ENCODE results near the gene RIT2.

Gene RIT2

GRCh38 chr18:43081396-43081795 lies 34.1 kb downstream of the RIT2 start:
- DNase-seq (ENCODE audit: low spot score), result no peak

DNA sequence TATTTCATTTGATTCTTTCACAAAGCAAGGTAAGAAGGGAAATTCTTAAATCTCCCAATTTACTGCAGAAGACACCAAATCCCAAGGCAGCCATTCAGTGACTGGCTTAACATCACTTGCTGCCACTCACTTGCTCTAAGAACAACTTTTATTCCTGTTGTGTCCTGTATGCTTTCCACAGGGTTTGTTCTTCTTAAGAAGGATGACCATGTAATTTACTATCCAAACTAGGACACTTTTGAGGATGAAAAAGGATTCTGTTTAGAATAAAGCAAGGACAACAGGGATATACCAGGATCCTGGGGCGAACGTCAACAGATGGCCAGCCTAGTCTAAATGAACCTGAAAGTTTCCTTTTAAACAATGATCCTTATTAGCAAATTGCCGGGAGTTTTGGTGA lies 34.8 kb downstream of the RIT2 start:
- no peak for DNase-seq (ENCODE audit: low spot score)

DNA sequence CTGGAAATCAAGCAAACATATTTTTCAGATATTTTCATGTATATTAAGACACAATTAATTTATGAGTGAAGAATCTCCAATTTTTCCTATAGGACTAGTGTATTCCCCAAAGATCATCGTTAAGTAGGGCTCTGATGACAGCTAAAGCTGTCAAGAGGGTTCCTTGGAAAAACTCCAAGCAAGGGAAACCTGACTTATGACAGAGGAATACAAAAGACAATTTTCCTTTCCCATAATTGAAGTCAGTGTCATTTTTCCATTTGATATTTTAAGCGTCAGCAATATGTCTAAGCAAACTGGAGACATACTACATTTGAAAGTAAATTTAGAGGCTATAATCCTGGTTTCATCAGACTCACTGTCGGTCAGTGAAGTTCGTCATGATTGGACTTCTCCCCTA lies 36.1 kb downstream of the RIT2 start:
- no peak for DNase-seq (ENCODE audit: low spot score)

DNA sequence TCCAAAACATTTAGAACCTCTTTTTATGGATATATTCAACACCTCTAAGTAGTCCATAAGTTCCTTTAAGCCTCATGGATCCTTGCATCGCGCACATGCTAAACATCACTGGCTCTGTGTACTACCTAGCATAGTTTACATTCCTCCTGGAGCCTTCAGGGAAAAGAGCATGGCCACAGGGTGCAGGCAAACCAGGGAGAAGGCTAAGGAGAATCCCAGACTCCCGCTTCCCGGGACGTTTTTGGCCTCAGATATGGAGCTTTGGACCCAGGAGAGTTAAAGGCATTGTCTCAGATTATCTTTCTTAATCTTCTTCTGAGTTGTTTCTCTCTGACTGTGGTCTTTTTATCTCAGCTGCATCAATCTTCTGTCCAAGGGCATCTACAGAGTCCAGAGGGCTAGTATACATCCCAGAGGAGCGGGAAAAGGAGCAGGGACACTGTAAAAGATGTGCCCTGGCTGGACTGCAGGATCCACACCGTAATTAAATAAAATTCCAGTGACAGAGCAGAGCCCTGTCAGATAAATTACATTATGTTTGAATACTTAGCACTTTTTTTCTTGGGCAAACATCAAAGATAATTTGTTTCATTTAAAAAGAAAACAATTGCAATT lies 36.9 kb downstream of the RIT2 start:
- DNase-seq (ENCODE audit: low spot score), result no peak

- no peak for DNase-seq (ENCODE audit: low spot score)
These were observed 37.8 kb downstream of the RIT2 start for GRCh38 chr18:43077510-43078308.

GRCh38 chr18:43073771-43074170 lies 41.7 kb downstream of the RIT2 start:
- DNase-seq (ENCODE audit: low spot score), result no peak

GRCh38 chr18:43068781-43069180 lies 46.7 kb downstream of the RIT2 start:
- no peak for DNase-seq (ENCODE audit: low spot score)

GRCh38 chr18:43067570-43067969 lies 47.9 kb downstream of the RIT2 start:
- no peak for DNase-seq (ENCODE audit: low spot score)

- no peak for DNase-seq (ENCODE audit: low spot score)
These were observed 53.7 kb downstream of the RIT2 start for GRCh38 chr18:43061816-43062215.

GRCh38 chr18:43061318-43061717 lies 54.2 kb downstream of the RIT2 start:
- DNase-seq (ENCODE audit: low spot score), result no peak

DNA sequence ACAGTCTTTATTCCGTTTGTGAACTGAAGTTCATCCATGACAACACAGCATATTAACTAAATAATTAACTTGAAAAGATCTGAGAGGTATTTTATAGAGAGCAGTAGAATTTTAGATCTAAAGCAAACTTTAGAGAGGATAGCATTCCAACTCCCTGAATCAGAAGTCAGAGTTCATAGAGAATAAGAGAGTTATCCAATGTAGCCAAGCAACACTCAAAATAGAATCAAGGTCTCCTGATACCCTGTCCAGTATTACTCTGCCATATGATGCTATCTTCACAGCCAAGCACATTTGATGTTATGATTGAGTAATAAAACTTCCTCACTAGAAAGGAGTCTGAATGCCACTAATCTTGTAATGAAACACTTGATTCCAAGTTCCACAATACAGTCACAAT lies 55.5 kb downstream of the RIT2 start:
- DNase-seq (ENCODE audit: low spot score), result no peak

DNA sequence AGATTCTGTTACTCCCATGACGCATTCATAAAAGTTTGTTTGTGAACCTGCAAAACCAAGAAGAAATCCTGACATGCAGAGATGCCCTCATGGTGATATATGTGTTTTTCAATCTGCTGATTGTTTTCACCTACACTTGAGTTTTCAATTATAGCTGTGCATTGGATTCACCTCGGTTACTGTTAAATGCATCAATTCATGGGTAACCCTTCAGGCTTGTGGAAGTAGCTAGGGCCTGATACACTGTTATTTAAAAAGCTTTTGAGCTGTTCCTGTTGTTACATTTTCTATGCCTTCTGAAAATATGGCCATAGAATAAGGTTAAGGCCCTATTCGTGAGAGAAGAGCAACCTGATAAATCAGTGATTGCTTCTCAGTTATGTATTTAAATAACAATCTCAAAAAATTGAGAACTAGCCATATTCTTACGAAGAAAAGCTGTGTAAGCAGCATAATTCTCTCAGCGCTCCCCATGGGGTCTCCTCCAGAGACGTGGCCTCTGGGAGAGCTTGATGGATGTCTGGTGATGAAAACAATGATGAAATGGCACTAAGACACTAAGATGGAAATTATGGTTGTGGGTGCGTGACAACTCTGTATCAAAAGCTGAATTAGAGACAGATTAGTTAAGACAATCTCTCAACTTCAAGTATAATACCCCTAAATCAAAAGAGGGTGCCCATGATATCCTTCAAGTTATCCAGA lies 60.5 kb downstream of the RIT2 start:
- DNase-seq (ENCODE audit: low spot score), result no peak

DNA sequence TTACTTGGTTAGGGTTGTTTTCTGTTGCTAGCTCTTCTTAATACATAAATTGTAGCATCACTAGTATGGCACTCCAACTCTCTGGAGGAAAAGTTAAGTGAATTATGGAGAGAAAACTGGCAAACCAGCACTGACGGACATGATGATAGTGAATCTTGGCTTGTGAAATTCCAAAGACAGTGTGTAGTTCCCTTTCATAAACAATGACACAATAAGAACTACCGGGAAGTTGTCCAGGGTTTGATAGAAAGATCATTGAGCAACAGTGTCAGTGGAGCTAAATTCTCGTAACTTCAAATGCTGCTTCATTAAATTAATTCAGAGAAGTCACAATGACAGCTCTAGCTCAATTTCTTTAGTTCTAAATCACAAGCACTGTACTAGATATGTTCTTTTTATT lies 66.5 kb downstream of the RIT2 start:
- DNase-seq (ENCODE audit: low spot score), result no peak

DNA sequence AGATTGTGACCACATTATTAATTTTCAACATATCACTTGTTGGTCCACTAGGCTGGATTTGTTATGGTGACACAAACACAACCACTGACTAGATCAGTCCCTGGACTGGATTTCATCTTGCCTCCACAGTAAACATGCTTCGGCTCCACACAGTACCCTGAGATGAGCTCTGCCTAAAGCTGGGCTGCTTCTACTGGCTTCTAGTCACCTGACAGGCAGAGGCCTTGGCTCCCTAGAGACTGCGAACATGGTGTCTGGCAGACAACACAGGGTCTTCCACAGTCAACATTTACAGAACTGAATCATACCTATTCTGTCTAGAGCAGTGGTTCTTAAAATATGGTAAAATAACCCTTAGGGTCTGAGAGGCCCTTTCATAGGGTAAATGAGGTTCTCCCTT lies 69.2 kb downstream of the RIT2 start:
- no peak for DNase-seq (ENCODE audit: low spot score)

DNA sequence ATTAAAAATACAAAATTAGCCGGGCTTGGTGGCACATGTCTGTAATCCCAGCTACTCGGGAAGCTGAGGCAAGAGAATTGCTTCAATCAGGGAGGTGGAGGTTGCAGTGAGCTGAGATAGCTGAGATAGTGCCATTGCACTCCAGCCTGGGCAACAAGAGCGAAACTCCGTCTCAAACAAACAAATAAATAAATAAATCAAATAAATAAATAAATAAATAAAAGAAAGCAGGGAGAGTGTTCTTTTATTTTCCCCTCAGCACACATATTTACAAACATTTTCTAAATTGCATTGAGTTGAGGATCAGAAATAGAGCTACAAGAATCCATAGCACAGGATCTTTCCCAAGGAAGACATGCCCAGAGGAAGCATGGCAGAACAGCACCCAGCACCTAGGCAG lies 71.9 kb downstream of the RIT2 start:
- DNase-seq (ENCODE audit: low spot score), result no peak

GRCh38 chr18:43040281-43040680 lies 75.2 kb downstream of the RIT2 start:
- no peak for DNase-seq (ENCODE audit: low spot score)

GRCh38 chr18:43034683-43035500 lies 80.6 kb downstream of the RIT2 start:
- no peak for DNase-seq (ENCODE audit: low spot score)

GRCh38 chr18:43031169-43031568 lies 84.3 kb downstream of the RIT2 start:
- no peak for DNase-seq (ENCODE audit: low spot score)

- no peak for DNase-seq (ENCODE audit: low spot score)
These were observed 86.1 kb downstream of the RIT2 start for GRCh38 chr18:43029414-43029813.

DNA sequence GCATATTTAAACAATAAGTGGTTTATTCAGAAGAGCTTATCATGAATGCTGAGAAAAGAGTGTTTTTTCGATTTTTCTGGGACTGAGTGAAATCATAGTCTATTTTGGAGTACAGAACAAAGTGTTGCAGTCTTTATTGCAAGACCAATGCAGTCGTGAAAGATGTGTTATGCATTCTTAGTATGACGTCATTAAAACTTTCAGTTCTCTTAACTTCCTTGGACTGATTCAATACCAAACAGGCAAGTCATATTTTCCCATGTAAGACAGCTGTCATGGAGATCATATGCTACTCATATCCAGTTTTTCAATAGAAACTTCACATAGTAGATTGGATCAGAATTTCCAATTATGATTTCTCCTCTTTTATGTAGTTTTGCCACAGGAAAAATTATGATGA lies 92.6 kb downstream of the RIT2 start:
- no peak for DNase-seq (ENCODE audit: low spot score)

- no peak for DNase-seq (ENCODE audit: low spot score)
These were observed 97.9 kb downstream of the RIT2 start for GRCh38 chr18:43017622-43018021.

GRCh38 chr18:43013486-43013885 lies 102.0 kb downstream of the RIT2 start:
- no peak for DNase-seq (ENCODE audit: low spot score)
